Ovary (tissue), 3 donors: ENCODE measurements around the gene SLCO3A1.

ENCODE experiments used
- CTCF ChIP-seq, 3 donors: fragments of 450-650 bp in 2 of 3; fragments of 200-600 bp in 1 of 3; IDR thresholded peaks; one replicate each; pipeline versions ENCODE4 v1.5.1 to v1.8.0; 2016 to 2022; ENCODE audit warnings: antibody characterized with exemption in 3 of 3, mild to moderate bottlenecking in 1 of 3
- EP300 ChIP-seq: sonication (generic); formaldehyde crosslinking; IDR thresholded peaks from one replicate; pipeline ENCODE4 v1.6.1; 2017; ENCODE audit warnings: antibody characterized with exemption
- POLR2A ChIP-seq: fragments of 450-650 bp; IDR thresholded peaks from one replicate; pipeline ENCODE4 v1.6.1; 2017; ENCODE audit warnings: antibody characterized with exemption, mild to moderate bottlenecking, moderate library complexity
- donor health status: DM: no; HTN: no; CAD: no.

GRCh38 chr15:92117261-92117731, 263.8 kb downstream of the SLCO3A1 start:
- TF ChIP-seq EP300 (no peak), POLR2A (no peak), CTCF (IDR thresholded peaks at IDR 0.05) (no peak)
